NCI-H526 (cell line): ENCODE results near the gene SERPINC1.
"Not testable (repeated sequence)": the region's sequence is repeated elsewhere in the genome, so short reads cannot be mapped to it uniquely, and the experiment has no call there.

Experiments used
- DNase-seq, 2 experiments: peaks; one replicate each; lab custom pipeline; 2025; lab: John Stamatoyannopoulos, UW

The SERPINC1 gene

DNA sequence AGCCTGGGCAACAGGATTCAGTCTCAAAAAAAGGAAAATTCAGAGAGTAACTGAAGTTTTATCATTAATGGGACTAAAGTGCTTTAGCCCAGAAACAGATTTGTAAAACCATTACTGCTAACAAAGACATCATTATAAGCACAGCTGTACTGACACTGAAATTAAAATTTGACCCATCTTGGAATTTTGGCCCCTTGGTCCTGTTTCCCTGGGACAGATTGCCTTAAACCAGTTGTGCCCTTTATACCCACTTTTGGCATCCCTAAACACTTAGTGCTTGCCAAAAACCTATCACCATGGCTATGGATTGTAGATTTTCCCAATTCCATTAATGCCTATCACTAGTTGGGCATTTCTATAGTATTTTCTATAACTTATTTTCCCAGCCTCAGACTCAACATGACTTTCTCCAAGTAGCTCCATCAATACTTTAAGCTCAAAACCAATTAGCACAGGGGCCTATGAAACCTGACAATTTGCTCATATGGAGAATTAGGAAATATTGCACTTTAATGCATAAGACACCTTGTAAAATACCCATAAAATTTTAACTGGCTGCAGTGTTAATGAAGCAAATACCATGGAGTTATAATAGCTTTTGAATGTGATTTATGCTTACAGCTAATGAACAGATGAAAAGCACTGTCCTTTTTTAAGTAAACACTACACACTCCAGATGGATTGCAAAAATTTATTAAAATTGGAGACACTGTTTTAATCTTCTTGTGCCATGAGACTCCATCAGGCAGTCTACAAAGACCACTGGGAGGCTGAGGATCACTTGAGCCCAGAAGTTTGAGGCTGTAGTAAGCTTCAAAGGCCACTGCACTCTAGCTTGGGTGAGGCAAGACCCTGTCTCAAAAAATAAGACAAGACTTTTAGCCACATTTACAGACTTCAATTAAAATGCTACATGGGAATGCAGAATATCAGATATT, 53.6 kb downstream of the SERPINC1 start:
- DNase-seq: no peak

DNA sequence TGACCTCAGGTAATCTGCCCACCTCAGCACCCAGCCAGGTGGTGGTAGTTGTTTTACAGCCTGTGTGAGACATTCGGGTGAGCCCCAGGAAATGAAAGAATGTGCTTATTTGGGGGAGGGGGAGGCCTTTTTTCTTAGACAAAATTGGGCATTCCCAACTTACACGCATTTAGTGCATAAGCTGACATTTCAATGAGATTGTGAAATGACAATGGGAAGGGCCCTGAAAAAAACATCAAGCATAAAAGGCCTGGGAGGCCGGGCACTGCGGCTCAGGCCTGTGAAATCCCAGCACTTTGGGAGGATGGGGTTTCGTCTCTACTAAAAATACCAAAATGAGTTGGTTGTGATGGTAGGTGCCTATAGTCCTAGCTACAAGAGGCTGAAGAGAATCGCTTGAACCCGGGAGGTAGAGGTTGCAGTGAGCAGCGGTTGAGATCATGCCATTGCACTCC, 54.3 kb downstream of the SERPINC1 start:
- no peak for DNase-seq

DNA sequence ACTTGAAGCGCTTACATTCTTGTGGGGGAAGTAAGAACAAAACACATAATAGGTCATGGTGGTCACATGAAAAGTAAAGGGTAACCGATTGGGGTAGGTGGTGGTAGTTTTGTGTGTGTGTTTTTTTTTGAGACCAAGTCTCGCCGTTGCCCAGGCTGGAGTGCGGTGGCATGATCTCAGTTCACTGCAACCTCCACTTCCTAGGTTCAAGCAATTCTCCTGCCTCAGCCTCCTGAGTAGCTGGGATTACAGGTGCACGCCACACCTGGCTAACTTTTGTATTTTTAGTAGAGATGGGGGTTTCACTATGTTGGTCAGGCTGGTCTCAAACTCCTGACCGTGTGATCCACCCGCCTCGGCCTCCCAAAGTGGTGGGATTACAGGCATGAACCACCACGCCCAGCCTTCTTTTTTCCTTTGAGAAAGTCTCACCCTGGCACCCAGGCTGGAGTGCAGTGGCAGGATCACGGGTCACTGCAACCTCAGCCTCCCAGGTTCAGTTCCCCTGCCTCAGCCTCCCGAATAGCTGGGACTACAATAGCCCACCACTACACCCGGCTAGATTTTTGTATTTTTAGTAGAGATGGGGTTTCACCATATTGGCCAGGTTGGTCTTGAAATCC, 54.9 kb downstream of the SERPINC1 start:
- DNase-seq: not testable (repeated sequence)

DNA sequence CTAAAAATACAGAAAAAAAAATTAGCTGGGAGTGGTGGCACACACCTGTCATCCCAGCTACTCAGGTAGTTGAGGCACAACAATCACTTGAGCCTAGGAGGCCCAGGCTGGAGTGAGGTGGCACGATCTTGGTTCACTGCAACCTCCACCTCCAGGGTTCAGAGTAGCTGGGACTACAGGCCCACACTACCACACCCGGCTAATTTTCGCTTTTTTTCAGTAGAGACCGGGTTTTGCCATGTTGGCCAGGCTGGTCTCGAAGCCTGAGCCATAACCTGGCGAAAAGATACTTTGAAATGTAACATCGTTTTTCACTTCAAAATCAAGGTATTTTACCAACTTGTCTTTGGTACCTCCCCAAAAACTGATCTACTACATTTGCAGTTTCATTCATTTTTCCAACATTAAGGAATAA, 55.4 kb downstream of the SERPINC1 start:
- no peak for DNase-seq

DNA sequence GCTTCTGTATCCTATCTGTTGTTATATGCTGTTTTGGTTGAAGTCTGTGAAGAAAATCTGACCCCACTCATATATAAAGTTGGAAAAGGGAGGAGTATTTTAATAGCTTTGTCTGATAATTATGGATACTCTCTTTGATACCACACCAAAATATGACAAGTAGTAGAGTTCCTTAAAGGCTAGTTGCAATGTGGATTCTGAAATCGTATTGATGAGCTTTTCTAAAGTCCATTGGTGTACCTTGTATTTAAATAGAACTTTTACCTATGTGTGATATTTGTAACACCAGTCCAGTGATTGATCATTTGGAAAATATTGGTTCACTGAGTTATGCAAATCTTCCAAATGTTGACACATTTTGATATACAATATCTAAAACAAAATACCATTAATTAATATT, 57.1 kb downstream of the SERPINC1 start:
- DNase-seq: no peak

DNA sequence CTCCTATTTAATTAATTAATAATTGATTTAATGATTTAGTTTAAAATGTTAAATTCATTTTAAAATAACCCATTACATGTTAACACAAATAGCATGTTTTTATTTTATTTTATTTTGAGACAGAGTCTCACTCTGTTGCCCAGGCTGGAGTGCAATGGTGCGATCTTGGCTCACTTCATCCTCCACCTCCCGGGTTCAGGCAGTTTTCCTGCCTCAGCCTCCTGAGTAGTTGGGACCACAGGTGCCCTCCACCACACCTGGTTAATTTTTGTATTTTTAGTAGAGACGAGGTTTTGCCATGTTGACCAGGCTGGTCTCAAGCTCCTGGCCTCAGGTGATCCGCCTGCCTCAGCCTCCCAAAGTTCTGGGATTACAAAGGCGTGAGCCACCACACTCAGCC, 57.6 kb downstream of the SERPINC1 start:
- not testable (repeated sequence) for DNase-seq

DNA sequence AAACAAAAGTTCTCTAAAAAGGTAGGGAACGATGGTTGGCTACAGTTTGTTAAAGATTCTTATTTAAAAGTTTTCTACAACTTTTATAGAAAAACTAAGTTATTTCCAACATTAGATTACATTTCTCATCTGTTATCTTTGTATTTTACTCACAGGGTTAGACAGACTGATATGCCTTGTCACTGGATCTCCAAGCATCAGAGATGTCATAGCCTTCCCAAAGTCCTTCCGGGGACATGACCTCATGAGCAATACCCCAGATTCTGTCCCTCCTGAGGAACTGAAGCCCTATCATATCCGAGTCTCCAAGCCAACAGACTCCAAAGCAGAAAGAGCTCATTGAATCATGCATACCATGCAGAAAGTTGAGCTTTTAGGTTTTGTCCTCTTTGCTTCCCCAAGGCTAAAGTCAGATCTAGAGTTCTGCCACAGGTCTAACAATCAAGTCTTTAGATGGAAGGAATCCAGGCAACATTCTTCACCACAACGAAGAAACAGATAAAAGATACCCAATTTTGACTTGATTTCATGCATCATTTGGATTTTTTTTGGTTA, 59.7 kb downstream of the SERPINC1 start:
- DNase-seq: no peak

DNA sequence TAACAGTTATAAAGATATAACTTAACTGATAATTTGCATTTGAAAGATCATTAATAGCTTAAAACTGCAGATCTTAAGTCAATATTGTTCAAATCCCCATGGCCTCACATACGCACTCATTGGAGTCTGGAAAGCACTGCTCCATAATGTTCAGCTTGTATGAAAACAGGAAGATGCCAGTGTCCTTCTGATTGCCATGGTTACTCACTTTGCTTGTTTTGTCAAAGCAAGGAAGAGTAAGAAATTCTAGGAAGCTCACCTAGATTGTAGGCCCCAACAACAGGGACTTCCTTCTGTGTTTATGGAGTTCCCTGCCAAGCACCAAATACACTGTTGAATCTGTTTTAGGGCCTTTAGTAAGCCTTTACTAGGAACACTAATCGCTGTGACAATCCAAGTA, 60.2 kb downstream of the SERPINC1 start:
- DNase-seq: no peak

DNA sequence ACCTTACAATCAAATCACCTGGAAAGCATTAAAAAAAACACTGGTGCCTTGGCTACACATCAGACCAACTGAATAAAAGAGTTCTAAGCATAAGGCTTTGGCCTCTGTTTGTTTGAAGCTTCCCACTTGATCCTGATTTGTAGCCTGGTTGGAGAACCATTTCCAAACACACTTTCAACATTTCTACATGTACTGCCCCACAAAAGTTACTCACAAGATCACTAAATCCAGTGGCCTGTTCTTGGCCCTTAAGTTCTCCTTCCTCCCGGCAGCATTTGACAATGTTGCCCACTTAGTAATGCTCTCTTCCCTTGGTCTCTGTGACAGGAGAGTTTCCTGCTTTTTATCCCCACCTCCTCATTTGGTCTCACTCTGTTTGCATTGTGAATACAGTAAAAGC, 61.1 kb downstream of the SERPINC1 start:
- no peak for DNase-seq
